ENCODE results near the gene NR0B1. TPM values are rescaled to one million over a fixed set of nuclear protein-coding genes. Genes with fewer than 3 reads are reported as not detected.

Gene NR0B1
- total RNA-seq, 4 donors from 2014 or later = not detected

- H3K4me3 ChIP-seq = no peak overlapping the region
- in situ Hi-C loops (cut with MboI; ENCODE audit: low pct_ligation_motif_present in 1 of 4, low pct_unique_long_range_greater_than_20kb in 1 of 4, low sequenced_read_pairs in 3 of 4) (loop anchor here in 1 of 4 donors (25.0 kb wide), 1 partner anchor 90 kb away; the partner anchor contains the start of genes MAGEB1, MAGEB3 and MAGEB4), intact Hi-C loops (cut with DNase I; ENCODE audit: low total_unique reads) (no loop called here)
- H3K27me3 ChIP-seq = no peaks in the 10 kb centered on the region
- H3K36me3 ChIP-seq = no peaks in the 10 kb centered on the region
- WGBS, 2 donors (ENCODE audit: low coverage in 1 of 2) = 70 to 83% methylated on average over 1 to 4 of the region's 4 CpGs
- DNase-seq = no peak
- no peak for TF ChIP-seq POLR2A (IDR thresholded peaks at IDR 0.05)
- TF ChIP-seq CTCF (IDR thresholded peaks at IDR 0.05) = no peak
- TF ChIP-seq EP300 (IDR thresholded peaks at IDR 0.05; ENCODE audit: low read depth) = no peak
- no peak for TF ChIP-seq POLR2AphosphoS5 (IDR thresholded peaks at IDR 0.05)
- no peak overlapping the region for H3K27ac ChIP-seq
- no peaks in the 10 kb centered on the region for H3K9me3 ChIP-seq
- no peaks in the 10 kb centered on the region for H3K4me1 ChIP-seq
Measured at GRCh38 chrX:30327762-30328161, 18.6 kb upstream of the NR0B1 start.

GRCh38 chrX:30317308-30317707, 8.1 kb upstream of the NR0B1 start:
- intact Hi-C loops (cut with DNase I; ENCODE audit: low total_unique reads) = no loop called here

GRCh38 chrX:30313322-30313721, 4.1 kb upstream of the NR0B1 start:
- H3K27me3 ChIP-seq = peaks cover 11% of the 10 kb centered on the region
- intact Hi-C loops (cut with DNase I; ENCODE audit: low total_unique reads) = no loop called here
- DNase-seq = no peak
- in situ Hi-C loops (cut with MboI; ENCODE audit: low pct_ligation_motif_present in 1 of 4, low pct_unique_long_range_greater_than_20kb in 1 of 4, low sequenced_read_pairs in 3 of 4) = no loop called here
- no peak for TF ChIP-seq EP300 (IDR thresholded peaks at IDR 0.05; ENCODE audit: low read depth)
- no peak for TF ChIP-seq CTCF (IDR thresholded peaks at IDR 0.05)
- no peak for TF ChIP-seq POLR2A (IDR thresholded peaks at IDR 0.05)
- no peaks in the 10 kb centered on the region for H3K4me1 ChIP-seq
- no peak overlapping the region for H3K27ac ChIP-seq
- 40 to 71% methylated on average over 1 to 3 of the region's 3 CpGs for WGBS, 2 donors (ENCODE audit: low coverage in 1 of 2)
- H3K36me3 ChIP-seq = no peaks in the 10 kb centered on the region
- no peak overlapping the region for H3K4me3 ChIP-seq
- H3K9me3 ChIP-seq = no peaks in the 10 kb centered on the region

More at GRCh38 chrX:30317308-30317707, 8.1 kb upstream of the NR0B1 start:
- no peak for DNase-seq
- Histone ChIP-seq H3K4me1 (no peaks in the 10 kb centered on the region), H3K27me3 (no peaks in the 10 kb centered on the region), H3K4me3 (no peak overlapping the region), H3K27ac (no peak overlapping the region), H3K9me3 (no peaks in the 10 kb centered on the region), H3K36me3 (no peaks in the 10 kb centered on the region)
- TF ChIP-seq POLR2A (IDR thresholded peaks at IDR 0.05) = no peak
- no peak for TF ChIP-seq EP300 (IDR thresholded peaks at IDR 0.05; ENCODE audit: low read depth)
- TF ChIP-seq POLR2AphosphoS5 (IDR thresholded peaks at IDR 0.05) = no peak
- 95% methylated on average over 1 of the region's 1 CpG; no CpG with 5 or more reads in 1 of the 2 donors for WGBS, 2 donors (ENCODE audit: low coverage in 1 of 2)
- in situ Hi-C loops (cut with MboI; ENCODE audit: low pct_ligation_motif_present in 1 of 4, low pct_unique_long_range_greater_than_20kb in 1 of 4, low sequenced_read_pairs in 3 of 4) = no loop called here

GRCh38 chrX:30312858-30313257, 3.7 kb upstream of the NR0B1 start:
- Histone ChIP-seq H3K27ac (no peak overlapping the region), H3K4me1 (no peaks in the 10 kb centered on the region), H3K27me3 (peaks cover 15% of the 10 kb centered on the region), H3K9me3 (no peaks in the 10 kb centered on the region), H3K4me3 (no peak overlapping the region), H3K36me3 (no peaks in the 10 kb centered on the region)
- TF ChIP-seq EP300 (IDR thresholded peaks at IDR 0.05; ENCODE audit: low read depth) (no peak), POLR2A (IDR thresholded peaks at IDR 0.05) (no peak), CTCF (IDR thresholded peaks at IDR 0.05) (no peak), POLR2AphosphoS5 (IDR thresholded peaks at IDR 0.05) (no peak)
- DNase-seq = no peak
- intact Hi-C loops (cut with DNase I; ENCODE audit: low total_unique reads) = no loop called here
- WGBS, 2 donors (ENCODE audit: low coverage in 1 of 2) = 78% methylated on average over 5 of the region's 5 CpGs; no CpG with 5 or more reads in 1 of the 2 donors
- in situ Hi-C loops (cut with MboI; ENCODE audit: low pct_ligation_motif_present in 1 of 4, low pct_unique_long_range_greater_than_20kb in 1 of 4, low sequenced_read_pairs in 3 of 4) = no loop called here

Data from transverse colon (tissue), 4 donors.